Measurements from ENCODE around the gene CTBP2.

The CTBP2 gene

GRCh38 chr10:125049216-125049881, 111.0 kb downstream of the CTBP2 start:
- Histone ChIP-seq H3K27ac (ENCODE audit: low read length) (no peak overlapping the region), H3K4me2 (ENCODE audit: low read depth, low read length) (no peak overlapping the region), H3K9me3 (replicated peaks; ENCODE audit: insufficient read depth, low read length) (no peaks in the 10 kb centered on the region), H3K4me1 (ENCODE audit: low read length) (no peaks in the 10 kb centered on the region), H3K36me3 (replicated peaks; ENCODE audit: insufficient read depth, low read length) (no peaks in the 10 kb centered on the region), H2AFZ (ENCODE audit: low read length) (no peak overlapping the region), H3K9me2 (replicated peaks; ENCODE audit: insufficient read depth, low read length) (no peaks in the 10 kb centered on the region), H3K79me2 (ENCODE audit: low read length) (no peaks in the 10 kb centered on the region), H3K9ac (ENCODE audit: low read length) (no peak overlapping the region), H3K27me3 (replicated peaks; ENCODE audit: insufficient read depth, low read length) (peaks cover 92% of the 10 kb centered on the region), H4K20me1 (ENCODE audit: insufficient read depth, low read length) (no peaks in the 10 kb centered on the region), H3K4me3 (ENCODE audit: low read length) (no peak overlapping the region), H3F3A (ENCODE audit: insufficient read depth, low read length) (no peaks in the 10 kb centered on the region)
- TF ChIP-seq, protein P1, sequence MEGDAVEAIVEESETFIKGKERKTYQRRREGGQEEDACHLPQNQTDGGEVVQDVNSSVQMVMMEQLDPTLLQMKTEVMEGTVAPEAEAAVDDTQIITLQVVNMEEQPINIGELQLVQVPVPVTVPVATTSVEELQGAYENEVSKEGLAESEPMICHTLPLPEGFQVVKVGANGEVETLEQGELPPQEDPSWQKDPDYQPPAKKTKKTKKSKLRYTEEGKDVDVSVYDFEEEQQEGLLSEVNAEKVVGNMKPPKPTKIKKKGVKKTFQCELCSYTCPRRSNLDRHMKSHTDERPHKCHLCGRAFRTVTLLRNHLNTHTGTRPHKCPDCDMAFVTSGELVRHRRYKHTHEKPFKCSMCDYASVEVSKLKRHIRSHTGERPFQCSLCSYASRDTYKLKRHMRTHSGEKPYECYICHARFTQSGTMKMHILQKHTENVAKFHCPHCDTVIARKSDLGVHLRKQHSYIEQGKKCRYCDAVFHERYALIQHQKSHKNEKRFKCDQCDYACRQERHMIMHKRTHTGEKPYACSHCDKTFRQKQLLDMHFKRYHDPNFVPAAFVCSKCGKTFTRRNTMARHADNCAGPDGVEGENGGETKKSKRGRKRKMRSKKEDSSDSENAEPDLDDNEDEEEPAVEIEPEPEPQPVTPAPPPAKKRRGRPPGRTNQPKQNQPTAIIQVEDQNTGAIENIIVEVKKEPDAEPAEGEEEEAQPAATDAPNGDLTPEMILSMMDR (IDR thresholded peaks at IDR 0.05; ENCODE audit: low read length): no peak
- TF ChIP-seq EZH2 (optimal IDR thresholded peaks at IDR 0.05; ENCODE audit: low read depth, low read length) (no peak), EZH2phosphoT487 (IDR thresholded peaks at IDR 0.05; ENCODE audit: low read length) (no peak)
- no peak for DNase-seq

- no peaks in the 10 kb centered on the region for H3F3A ChIP-seq (ENCODE audit: insufficient read depth, low read length)
- no peak overlapping the region for H3K4me3 ChIP-seq (ENCODE audit: low read length)
- H3K27me3 ChIP-seq (replicated peaks; ENCODE audit: insufficient read depth, low read length): peaks cover 92% of the 10 kb centered on the region
- no peak overlapping the region for H3K4me2 ChIP-seq (ENCODE audit: low read depth, low read length)
- no peak overlapping the region for H2AFZ ChIP-seq (ENCODE audit: low read length)
- no peaks in the 10 kb centered on the region for H3K9me3 ChIP-seq (replicated peaks; ENCODE audit: insufficient read depth, low read length)
- H3K9me2 ChIP-seq (replicated peaks; ENCODE audit: insufficient read depth, low read length): no peaks in the 10 kb centered on the region
- TF ChIP-seq EZH2phosphoT487 (IDR thresholded peaks at IDR 0.05; ENCODE audit: low read length) (no peak), EZH2 (optimal IDR thresholded peaks at IDR 0.05; ENCODE audit: low read depth, low read length) (no peak)
- TF ChIP-seq, protein P1 (IDR thresholded peaks at IDR 0.05; ENCODE audit: low read length): peak; percentile 95
- no peaks in the 10 kb centered on the region for H3K79me2 ChIP-seq (ENCODE audit: low read length)
- H3K9ac ChIP-seq (ENCODE audit: low read length): no peak overlapping the region
- peak; percentile 53 for DNase-seq
- H3K27ac ChIP-seq (ENCODE audit: low read length): no peak overlapping the region
- H3K4me1 ChIP-seq (ENCODE audit: low read length): no peaks in the 10 kb centered on the region
- H3K36me3 ChIP-seq (replicated peaks; ENCODE audit: insufficient read depth, low read length): no peaks in the 10 kb centered on the region
- no peaks in the 10 kb centered on the region for H4K20me1 ChIP-seq (ENCODE audit: insufficient read depth, low read length)
These were observed 112.1 kb downstream of the CTBP2 start for GRCh38 chr10:125048094-125048864.

DNA sequence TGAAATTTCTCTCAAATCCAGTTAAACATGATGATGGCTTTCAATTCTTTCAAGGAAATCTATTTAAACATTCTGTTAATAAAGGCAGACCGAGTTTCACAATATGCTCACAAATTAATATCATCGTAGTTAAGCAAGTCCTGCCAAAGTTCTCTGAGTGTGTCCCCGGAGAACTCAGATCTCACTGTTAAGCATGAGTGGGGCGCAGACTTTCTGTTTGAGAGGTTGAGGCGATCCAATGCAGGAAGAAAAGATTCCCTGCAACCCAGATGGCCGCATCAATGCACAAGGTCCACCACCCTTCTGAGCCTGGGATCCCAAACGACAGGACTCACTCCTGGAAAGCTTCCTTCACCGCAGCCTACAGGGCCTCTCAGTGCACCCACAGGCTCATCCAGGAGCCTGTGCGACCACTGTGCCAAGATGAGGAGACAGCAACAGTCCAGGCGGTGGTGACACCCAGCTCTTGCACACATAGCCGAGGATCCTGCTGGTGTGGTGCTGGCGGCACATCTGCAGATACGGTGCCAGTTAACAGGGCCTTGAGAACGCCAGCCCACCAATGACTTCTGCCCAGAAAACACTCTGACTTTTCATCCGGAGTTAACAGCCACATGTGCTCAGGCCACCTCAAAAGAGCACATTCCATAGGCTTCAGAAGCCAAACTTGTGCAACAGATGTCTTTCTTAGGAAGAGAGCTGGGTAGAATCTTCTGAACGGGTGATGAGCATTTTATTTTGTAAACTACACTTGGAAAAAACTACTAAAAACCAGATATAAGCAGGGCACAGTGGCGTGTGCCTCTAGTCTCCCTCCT, 116.3 kb downstream of the CTBP2 start:
- DNase-seq: no peak
- H3K9ac ChIP-seq (ENCODE audit: low read length): no peak overlapping the region
- H3K27ac ChIP-seq (ENCODE audit: low read length): no peak overlapping the region
- H2AFZ ChIP-seq (ENCODE audit: low read length): no peak overlapping the region
- H3K4me2 ChIP-seq (ENCODE audit: low read depth, low read length): no peak overlapping the region
- H3K79me2 ChIP-seq (ENCODE audit: low read length): no peaks in the 10 kb centered on the region
- no peak overlapping the region for H3K4me3 ChIP-seq (ENCODE audit: low read length)
- peaks cover 87% of the 10 kb centered on the region for H3K27me3 ChIP-seq (replicated peaks; ENCODE audit: insufficient read depth, low read length)
- no peaks in the 10 kb centered on the region for H3F3A ChIP-seq (ENCODE audit: insufficient read depth, low read length)
- no peaks in the 10 kb centered on the region for H4K20me1 ChIP-seq (ENCODE audit: insufficient read depth, low read length)
- no peaks in the 10 kb centered on the region for H3K4me1 ChIP-seq (ENCODE audit: low read length)
- no peaks in the 10 kb centered on the region for H3K9me2 ChIP-seq (replicated peaks; ENCODE audit: insufficient read depth, low read length)
- TF ChIP-seq, protein P1 (IDR thresholded peaks at IDR 0.05; ENCODE audit: low read length): no peak
- TF ChIP-seq EZH2phosphoT487 (IDR thresholded peaks at IDR 0.05; ENCODE audit: low read length) (no peak), EZH2 (optimal IDR thresholded peaks at IDR 0.05; ENCODE audit: low read depth, low read length) (no peak)
- H3K36me3 ChIP-seq (replicated peaks; ENCODE audit: insufficient read depth, low read length): no peaks in the 10 kb centered on the region
- no peaks in the 10 kb centered on the region for H3K9me3 ChIP-seq (replicated peaks; ENCODE audit: insufficient read depth, low read length)

All from MM.1S (cell line).